HG03571 (cell line): ENCODE measurements around the gene LAMA1.

Experiments
- ATAC-seq: cut with Tn5 transposase; IDR thresholded peaks from one replicate; pipeline ENCODE4 v1.9.1; 2021; ENCODE audit not compliant: unreplicated experiment

The LAMA1 gene

DNA sequence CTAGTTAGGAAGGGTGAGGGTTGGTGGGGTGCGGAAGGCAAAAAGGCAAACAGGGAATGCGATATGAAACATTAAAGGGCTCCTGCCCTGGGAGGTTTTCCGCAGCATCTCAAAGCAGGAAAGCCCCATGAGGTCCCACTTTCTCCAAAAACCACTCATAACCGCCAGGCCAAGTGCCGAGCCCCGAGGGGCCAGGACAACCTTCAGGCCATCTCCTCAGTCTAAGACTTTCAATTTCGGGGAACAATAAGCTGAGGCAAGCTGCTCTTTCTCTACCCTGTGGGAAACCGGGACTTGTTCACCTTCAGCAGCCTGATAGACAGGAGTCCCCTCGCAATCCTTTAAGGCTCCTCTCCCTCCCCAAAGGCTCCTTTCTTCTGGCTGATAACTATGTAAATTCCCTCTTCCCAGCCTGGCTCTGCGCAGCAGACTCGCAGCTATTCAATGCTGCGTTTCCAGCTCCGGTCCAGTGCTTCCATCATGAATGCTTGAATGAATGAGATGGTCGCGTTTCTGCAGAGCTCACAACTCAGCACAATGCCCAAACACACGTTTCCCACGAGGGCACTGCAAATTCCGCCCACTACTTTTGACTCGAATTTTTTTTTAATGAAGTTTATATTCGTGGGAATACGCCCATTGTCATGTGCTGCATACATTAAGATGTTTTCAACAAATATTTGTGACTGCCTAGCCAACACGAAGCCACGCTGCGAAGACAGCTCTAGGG, 1.4 kb downstream of the LAMA1 start:
- ATAC-seq = no peak

DNA sequence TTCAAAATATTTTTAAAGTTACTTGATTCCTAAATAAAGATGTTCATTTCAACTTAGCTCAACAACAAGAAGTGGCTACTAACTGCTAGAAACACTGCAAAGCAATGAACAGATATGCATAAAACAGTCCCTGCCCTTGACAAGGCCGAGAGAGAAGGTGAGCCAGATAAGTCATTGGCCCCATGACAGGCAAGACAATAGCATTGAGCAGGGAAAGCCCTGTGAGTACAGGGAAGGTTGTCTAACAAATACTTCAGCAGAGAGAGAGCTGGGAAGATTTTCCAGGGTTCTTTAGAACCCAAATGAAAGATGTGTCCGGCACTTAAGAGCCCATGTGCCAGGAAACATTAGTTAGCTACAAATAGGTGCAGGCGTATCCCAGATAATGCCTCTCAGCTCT, 4.7 kb downstream of the LAMA1 start:
- no peak for ATAC-seq

DNA sequence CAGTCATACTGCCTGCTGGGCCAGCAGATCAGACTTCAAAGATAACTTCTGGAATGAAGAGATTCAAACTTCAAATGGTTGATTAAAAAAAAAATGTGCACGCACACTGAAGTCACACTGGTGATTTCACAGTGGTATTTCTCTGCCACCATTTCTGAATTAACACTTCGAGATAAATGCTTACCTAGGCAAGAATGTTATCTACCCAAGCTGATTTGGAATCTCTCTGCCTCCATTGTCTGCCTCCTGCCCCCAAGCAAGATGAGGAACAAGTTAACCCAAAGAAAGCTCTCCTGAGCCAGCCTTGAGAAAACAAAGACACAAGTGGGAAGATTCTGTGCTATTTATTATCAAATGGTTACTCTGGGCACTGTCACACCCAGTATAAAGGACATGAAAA, 6.5 kb downstream of the LAMA1 start:
- ATAC-seq = no peak

DNA sequence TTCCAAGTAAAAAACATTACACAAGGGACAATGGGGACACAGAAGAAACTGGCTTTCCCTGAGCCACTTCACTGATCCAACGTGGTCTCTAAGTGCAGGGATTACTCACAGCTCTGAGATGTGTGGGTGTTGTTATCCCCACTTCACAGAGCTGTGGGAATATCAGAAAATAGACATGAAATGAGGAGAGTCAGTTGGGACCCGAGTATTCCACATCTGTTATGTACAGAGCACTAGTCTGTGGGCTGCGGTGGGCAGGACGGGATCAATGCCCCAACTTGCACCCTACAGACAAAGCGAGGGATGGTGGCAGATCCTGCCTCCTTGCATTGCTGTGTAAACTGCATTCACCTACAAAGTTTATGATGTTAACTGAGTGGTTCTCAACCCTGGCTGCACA, 11.7 kb downstream of the LAMA1 start:
- no peak for ATAC-seq

DNA sequence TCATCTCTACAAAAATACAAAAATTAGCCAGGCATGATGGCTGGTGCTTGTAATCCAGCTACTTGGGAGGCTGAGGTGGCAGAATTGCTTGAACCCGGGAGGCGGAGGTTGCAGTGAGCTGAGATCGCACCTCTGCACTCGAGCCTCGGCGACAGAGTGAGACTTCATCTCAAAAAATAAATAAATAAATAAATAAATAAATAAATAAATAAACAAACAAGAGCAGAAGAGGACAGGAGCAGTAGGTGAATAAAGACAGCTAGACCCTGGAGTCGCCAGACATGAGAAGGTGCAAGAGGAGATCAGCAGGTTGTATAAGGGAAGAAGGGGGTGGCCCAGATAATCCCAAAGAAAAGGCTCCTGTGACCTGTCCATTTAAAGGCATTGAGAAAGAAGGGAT, 12.3 kb downstream of the LAMA1 start:
- ATAC-seq = no peak

DNA sequence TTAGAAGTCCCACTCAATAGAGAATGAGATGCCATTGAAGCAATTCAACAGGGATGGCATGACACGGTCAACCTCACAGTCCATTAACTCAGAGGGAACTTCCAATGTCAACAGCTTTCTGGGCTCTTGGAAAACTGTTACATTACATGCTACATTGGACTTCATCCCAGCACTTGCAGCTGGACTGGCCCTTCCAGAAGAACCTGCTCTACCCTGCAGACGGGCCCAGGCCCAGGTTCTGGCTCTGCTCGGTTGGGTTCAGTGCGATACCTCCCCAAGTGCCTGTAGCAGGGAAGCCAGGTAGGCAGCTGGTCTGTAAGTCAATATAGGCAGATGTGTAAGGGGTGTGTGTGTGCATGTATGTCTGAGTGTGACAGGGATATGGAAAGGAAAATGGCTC, 12.9 kb downstream of the LAMA1 start:
- no peak for ATAC-seq

DNA sequence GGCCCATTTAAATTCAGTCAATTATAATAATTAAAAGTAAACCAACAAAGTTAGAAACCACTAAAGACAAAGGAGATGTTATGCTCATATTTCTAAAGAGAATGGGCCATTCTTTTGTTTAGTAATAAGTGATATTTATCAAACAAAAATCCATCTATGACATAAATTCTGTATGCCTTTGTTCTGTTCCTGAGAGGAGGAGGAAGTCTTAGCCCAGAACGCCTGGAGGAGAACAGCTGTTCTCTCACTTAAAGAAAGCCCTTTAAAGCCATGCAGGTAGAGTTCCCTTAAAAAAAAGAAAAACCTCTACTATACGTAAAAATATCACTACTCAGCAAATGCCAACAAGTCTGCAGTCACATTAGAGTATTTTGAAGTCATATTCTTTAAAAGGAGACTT, 15.5 kb downstream of the LAMA1 start:
- ATAC-seq = no peak

DNA sequence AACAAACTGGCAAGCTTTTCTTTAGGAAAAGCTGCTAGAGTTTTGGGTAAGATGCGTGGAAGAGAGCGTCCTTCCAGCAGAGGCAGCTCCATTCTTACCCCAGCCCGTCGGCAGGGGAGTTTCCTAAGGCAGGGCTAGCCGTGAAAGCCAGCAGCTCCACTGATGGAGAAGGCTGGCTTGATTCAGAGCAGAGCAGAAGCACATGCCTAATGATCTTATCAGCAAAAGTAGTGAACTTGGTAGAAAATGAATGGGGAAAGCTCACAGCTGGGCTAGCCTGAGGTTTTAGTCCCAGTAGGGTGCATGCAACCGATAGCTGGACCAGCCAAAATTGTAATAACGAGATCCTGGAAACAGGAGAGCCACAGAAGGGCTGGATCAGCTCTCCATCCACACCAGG, 20.8 kb downstream of the LAMA1 start:
- ATAC-seq = no peak

DNA sequence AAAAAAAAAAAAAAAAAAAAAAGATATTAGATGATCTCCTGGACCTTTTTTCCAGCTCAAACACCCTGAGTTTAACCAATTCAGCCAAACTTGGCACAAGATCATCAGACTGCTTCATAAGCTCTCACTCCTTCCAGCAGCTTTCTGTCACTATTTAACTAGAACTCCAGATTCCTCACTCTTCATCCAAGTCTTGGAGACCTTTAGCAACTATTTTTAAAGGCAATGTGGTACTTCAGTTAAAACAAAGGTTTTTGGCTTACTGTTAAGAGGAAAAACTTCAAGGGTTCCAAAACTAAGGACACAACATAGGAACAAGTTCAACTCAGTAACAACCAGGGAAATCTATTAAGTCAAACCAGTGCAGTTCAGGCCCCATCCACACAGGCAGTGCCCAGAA, 23.2 kb downstream of the LAMA1 start:
- no peak for ATAC-seq

DNA sequence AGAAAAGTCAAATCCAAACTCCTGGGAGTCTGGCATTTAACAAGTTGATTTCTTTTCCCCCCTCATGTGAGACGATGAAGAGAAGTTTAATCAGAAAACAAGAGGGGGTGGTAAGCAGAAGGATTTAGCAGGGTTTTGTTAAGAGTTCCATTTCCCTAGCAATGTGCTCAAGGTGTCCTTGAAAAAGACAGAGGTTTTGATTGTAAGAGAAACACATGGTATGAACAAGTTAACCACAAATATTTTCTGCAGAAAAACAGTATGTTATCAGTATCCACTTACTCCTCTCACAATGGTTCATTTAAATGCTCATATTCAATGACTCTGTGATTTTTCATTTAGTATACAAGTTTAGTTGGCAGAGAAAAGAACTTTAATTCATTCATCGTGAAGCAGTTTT, 26.8 kb downstream of the LAMA1 start:
- ATAC-seq = no peak

DNA sequence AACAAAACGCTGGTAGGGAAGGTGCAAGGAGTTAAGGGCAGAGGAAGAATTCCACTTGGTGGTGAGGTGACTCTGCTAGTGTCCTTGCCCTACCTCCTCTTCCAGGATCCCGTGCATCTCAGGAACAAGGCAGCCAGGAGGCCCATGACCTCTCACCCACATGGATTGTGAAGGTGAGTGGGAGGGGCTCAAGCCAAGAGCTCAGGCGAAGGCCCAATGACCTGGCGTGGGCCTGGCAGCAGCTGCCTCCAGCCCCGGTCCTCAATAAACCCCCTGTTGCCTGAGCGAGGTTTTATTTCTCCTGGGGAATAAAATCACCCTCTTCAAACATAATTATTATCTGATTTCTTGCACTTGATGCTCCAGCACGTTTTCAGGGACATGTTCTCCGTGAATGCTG, 28.2 kb downstream of the LAMA1 start:
- ATAC-seq = no peak

DNA sequence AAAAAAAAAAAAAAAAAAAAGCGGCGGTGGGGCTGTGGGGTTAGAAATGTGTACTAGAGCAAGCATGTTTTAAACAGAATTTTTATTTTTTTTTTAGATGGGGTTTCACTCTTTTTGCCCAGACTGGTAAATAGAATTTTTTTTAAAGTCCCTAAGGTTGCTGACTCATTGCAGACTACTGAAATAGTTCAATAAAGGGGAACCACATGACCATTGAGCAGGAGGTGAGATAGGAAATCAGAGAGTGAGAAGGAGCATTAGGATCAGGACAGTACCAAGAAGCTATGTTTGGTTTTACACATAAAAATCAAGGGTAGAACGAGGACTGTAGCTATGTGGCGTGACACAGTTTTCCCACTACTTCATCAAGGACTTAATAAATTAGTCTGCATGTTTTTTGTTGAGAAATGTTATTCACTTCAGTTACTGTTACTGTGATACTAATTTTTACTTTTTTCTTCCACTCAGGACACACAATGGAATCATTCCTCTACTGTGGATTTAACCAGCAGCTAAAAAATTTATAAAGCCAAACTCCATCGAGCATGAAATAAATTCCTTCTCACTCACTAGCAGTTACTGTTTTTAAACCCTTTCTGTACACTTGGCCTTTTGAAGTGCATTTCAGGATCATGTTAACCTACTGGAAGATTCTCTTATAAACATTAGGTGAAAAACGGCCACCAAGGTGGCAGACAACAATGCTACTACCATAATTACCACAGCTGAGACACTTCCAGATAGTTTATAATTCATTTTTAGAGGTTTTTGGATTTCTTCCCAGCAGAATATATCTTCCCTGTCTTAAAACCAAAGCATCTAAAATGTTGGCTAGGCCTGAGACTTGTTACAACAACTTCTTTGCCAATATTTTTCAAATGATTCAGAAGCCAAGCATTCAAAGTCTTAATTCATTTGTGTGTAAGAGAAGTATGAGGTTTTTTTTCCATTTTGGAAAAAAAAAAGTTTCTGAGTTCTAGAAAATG, 33.2 kb downstream of the LAMA1 start:
- no peak for ATAC-seq

DNA sequence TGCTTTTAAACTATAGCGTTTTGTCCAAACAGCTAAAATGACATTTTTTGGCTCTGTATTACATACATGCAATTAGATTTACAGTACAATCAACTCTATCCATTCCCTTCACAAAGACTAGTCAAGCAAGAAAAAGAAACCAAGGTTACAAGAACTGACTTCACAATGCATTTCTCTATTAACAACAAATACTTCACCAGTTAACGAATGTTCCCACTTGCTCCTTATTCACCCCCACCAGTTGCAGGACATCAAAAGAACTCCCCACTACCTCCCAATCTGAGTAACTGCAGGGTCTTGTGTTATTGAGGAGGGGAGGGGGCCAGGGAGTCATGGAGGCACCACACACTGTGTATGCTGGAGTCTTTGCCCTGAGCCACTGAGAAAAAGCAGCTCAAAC, 34.9 kb downstream of the LAMA1 start:
- no peak for ATAC-seq

DNA sequence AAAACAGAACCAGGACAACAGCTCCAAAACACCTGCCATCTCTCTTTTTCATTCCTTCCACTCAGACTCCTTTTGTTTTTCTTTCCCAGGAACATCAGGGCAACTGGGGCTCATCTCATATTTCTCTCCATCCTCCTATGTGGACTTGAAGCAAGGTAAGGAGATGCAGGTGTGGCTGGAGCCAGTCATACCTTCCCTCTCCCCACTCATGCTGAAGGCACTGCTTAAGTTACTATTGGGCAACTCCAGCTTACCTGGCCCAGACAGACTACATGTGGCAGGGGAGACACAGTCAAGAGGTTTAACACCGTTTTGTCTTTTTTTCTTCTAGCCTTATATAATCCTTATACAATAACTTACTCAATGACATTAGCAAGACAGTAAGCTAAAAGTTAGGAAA, 38.4 kb downstream of the LAMA1 start:
- no peak for ATAC-seq

DNA sequence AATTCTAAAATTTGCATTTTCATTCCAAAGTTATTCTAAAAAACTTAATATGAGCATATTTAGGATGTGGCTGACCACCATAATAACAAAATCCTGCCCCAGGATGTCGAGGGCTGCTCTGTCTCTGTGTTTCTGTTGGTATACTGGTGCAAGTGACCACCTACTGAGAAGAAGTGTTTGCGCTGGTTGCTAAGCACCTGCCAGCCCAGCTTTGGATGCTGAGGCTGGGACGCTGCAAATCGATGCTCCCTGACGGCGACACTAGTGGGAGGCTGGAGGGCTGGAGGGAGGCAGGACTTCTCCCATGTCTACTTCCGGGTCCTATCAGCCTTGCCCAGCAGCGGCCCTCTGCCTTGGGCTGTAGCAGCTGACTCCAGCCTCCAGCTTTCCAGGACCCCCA, 45.0 kb downstream of the LAMA1 start:
- no peak for ATAC-seq

DNA sequence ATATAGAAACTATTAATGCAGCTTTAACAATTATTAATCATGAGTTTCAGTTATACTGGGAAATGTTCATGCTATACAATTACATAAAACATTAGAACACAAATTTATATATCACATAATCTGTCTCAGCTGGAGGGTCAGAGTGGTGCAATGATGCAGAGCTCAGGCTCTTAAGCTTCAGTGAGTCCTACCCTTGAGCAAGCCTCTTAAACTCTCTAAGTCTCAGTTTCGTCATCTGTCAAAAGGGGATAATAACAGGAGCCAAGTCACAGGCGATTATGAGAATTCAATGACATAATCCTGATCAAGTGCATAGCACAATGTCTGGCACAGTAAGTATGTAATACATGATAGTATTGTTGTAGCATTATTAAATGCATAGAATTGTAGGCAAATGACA, 46.0 kb downstream of the LAMA1 start:
- ATAC-seq = no peak

DNA sequence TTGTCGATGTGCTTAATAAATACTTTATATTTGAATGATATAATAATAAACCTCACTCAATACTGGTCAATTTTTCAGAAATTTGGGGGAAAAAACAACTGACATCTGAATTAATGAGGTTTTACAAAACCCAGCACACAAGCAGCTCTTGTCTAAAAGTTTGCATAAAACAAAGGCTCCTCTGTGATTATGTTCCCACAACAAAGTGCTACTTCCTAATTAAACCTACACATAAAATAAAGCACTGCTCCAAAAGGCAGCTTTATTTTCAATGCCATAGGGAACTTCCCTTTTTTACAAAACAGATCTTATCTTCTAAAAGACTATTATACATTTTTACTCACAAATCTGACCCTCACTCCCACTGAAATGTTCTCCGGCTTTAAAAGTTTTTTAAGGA, 47.1 kb downstream of the LAMA1 start:
- no peak for ATAC-seq

DNA sequence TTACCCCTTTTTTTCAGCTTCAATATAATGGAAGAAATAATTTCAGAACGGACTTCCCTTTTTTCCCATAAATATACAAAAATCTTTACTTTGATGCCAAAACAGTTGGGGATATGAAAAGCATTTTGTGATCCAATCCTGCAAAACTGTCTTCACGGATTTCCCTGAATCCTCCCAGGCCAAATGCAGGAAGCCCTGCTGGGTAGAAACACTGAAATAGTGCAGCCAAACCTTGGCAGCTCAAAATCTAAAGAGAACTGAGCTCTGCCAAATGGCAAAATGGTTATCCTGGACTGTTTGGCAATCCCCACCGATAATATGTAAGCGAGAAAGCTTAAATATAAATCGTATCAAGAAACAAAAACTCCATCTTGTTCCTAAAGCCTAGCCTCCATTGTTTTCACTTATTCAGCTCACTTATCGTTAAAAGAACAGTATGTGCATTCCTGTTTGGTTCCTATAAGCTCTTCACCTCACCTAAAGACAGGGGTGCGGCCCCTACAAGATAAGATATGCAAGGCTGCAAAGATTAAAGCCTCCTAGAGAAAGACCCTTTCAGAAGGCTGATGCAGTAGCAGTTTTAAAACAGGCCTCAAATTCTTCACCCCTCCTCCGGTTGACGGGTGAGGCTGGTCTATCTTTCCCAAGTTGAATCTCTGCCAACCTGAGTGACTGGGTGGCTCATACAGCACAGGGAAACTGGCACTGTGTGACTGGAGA, 48.6 kb downstream of the LAMA1 start:
- ATAC-seq = no peak

DNA sequence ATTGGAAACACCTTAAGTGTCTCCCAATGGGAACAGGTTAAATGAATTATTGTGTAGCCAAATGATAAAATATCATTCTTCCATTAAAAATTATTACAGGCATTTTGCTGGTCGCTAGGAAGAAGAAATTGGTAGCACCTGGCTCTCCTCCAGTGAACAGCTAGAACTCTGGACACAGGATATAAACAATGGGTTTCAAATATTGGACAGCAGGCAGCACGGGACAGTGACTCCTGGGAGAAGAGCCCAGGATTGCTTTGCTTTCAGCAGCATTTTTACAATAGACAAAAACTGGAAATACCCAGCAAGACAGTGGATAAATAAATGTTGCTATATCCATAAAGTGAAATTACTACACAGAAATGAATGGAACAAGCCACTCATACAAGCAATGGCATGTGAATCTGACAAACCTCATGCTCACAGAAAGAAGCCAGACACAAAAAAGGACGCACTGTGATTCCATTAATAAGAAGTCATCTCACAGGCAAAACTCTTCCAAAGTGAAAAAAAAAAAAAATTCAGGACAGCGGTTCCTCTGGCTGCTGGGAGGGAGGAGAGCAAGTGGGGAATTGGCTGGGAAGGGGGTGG, 50.5 kb downstream of the LAMA1 start:
- no peak for ATAC-seq

DNA sequence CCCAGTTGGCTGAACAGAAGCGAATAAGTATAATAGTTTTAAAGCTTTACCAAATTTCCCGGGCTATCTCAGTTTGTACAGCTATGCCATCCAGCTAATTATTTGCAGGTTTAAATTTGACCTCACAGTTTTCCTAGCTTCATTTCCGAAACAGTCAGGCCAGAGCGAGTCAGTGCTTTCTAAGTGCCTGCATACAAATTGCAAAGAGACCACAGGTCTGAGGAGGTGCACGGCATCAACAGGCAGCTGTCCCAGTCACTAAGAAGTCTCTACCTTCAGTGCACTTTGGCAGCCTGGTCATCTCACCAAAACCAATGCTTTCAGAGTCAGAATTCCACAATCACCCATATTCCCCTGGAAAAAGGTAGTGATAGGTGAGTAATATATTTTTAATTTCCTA, 51.9 kb downstream of the LAMA1 start:
- no peak for ATAC-seq

DNA sequence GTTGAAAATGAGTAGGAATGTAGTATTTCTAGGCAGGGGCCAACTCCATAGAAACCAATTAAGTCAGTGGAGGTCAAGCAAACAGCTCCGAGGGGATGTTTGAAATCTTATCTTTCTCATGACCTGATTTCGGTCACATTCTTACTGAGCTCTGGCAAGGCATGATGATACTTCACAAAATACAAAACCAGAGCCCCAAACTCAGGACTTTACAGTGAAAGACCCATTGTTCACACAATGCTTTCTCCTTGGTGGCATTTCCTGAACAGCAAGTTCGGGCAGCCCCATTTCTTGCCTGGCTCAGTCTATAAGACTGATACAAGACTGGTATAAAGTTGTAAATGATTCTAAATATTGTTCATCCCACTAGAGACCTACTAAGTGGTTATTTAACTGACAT, 53.3 kb downstream of the LAMA1 start:
- ATAC-seq = no peak
